ENCODE measurements around the gene RNF213. TPM values are rescaled to one million over a fixed set of nuclear protein-coding genes. Genes with fewer than 3 reads are reported as not detected.

RNF213 gene
- total RNA-seq, 1 donor from 2014 or later = 29.6 TPM

DNA sequence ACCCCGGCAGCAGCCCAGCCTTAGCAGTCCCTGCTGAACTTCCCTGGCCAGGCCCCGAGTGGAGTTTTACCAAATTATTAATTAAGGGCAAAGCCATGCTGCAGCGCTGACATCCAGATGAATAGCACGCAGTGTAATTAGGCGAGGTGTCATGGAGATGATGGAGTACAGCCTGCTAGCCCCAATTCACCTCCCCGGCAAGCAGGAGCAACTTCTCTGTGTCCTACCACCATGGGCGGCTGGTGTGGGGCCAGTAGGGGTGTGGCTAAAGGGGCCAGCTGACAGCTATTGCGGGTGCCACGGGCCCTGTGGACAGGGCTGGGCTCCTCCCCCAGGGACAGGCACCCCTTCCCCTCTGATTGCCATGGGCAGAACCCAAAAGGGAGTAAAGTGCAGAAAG lies 178.8 kb downstream of the RNF213 start:
- Mint-ChIP-seq H3K4me3 (no peak overlapping the region), H3K4me1 (no peaks in the 10 kb centered on the region)

DNA sequence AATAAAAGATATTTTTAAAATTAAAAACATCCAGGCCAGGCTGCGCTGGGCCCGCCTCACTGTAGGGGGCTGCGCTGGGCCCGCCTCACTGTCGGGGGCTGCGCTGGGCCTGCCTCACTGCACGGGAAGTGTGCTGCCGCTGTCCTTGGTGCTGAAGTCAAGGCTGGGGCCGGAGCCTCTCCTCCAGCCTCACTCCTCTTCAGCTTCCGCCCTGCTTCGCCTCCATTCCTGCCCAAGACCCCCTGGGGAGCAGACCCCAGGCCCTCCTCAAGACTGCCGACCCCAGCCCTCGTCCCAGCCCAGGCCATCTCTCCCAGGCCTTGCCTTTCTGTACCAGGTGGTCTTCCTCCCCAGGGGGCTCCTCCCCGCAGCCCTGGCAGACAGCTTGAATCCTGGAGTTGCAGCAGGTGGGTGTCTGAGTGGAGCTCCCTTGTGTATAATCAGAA lies 180.5 kb downstream of the RNF213 start:
- Mint-ChIP-seq H3K9me3 (no peaks in the 10 kb centered on the region), H3K27ac (ENCODE audit: unreplicated experiment) (no peak overlapping the region), H3K4me1 (no peaks in the 10 kb centered on the region), H3K36me3 (ENCODE audit: low read depth) (no peaks in the 10 kb centered on the region), H3K4me3 (no peak overlapping the region), H3K27me3 (ENCODE audit: low read depth) (peaks cover 30% of the 10 kb centered on the region)
- TF ChIP-seq, protein P1, sequence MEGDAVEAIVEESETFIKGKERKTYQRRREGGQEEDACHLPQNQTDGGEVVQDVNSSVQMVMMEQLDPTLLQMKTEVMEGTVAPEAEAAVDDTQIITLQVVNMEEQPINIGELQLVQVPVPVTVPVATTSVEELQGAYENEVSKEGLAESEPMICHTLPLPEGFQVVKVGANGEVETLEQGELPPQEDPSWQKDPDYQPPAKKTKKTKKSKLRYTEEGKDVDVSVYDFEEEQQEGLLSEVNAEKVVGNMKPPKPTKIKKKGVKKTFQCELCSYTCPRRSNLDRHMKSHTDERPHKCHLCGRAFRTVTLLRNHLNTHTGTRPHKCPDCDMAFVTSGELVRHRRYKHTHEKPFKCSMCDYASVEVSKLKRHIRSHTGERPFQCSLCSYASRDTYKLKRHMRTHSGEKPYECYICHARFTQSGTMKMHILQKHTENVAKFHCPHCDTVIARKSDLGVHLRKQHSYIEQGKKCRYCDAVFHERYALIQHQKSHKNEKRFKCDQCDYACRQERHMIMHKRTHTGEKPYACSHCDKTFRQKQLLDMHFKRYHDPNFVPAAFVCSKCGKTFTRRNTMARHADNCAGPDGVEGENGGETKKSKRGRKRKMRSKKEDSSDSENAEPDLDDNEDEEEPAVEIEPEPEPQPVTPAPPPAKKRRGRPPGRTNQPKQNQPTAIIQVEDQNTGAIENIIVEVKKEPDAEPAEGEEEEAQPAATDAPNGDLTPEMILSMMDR (conservative IDR thresholded peaks at IDR 0.05) = no peak
- peak; percentile 88 for DNase-seq (ENCODE audit: low read depth, low spot score)

More for the DNA sequence above, 178.8 kb downstream of the RNF213 start:
- DNase-seq (ENCODE audit: low read depth, low spot score) = no peak
- no peaks in the 10 kb centered on the region for H3K36me3 Mint-ChIP-seq (ENCODE audit: low read depth)
- TF ChIP-seq, protein P1 (conservative IDR thresholded peaks at IDR 0.05) = no peak
- peaks cover 32% of the 10 kb centered on the region for H3K27me3 Mint-ChIP-seq (ENCODE audit: low read depth)
- H3K27ac Mint-ChIP-seq (ENCODE audit: unreplicated experiment) = no peak overlapping the region
- no peaks in the 10 kb centered on the region for H3K9me3 Mint-ChIP-seq

DNA sequence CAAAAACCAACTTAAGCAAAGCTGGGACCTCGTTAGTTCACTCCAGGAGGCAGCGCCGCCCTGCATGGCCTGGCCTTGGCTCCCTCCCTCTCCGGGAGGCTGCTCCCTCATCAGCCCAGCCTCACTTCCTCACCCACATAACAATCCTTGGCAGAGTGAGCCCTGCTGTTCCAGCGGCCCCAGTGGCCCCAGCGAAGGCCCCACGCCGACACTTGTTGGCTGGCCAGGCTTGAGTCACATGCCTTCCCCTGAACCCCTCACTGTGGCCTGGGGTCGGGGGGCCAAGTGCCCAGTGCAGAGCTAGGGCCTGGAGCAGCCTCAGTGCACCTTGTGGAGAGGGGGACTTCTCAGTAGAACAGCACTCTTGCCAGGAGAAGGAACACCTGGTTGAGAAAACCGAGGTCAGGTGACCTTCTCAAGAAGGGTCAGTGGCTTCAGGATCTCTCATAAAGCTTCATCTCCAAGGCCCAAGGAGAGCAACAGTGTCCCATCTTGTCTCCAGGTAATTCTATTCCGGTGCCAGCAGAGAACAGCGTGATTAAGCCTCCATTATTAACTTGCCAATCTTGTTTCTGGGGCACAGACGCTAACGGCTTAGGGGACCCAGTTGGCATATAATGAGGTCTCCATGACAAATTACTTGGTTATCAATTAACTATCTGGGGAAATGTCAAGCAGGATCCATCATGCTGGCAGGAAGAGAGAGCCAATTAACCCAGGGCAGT lies 181.1 kb downstream of the RNF213 start:
- Mint-ChIP-seq H3K27ac (ENCODE audit: unreplicated experiment) (no peak overlapping the region), H3K27me3 (ENCODE audit: low read depth) (peaks cover 26% of the 10 kb centered on the region), H3K9me3 (no peaks in the 10 kb centered on the region), H3K4me1 (no peaks in the 10 kb centered on the region), H3K4me3 (no peak overlapping the region), H3K36me3 (ENCODE audit: low read depth) (no peaks in the 10 kb centered on the region)
- no peak for DNase-seq (ENCODE audit: low read depth, low spot score)
- TF ChIP-seq, protein P1 (conservative IDR thresholded peaks at IDR 0.05) = no peak

DNA sequence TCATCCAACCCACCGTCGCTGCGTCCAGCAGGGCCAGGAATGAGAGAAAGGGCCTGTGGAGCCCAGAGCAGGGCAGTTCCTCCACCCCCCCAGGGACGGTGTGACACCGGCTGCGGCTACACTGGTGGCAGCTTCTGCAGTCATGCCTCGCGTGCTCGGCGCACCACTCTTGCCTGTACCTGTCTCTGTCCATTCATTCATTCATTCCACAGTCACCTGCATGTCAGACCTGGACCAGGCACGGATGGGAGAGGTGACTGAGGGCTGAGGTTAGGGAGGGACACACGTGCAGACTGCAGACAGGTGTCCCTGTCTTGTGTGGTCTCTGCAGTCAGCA lies 181.6 kb downstream of the RNF213 start:
- no peaks in the 10 kb centered on the region for H3K4me1 Mint-ChIP-seq
- DNase-seq (ENCODE audit: low read depth, low spot score) = no peak
- TF ChIP-seq, protein P1 (conservative IDR thresholded peaks at IDR 0.05) = no peak
- peaks cover 26% of the 10 kb centered on the region for H3K27me3 Mint-ChIP-seq (ENCODE audit: low read depth)
- H3K36me3 Mint-ChIP-seq (ENCODE audit: low read depth) = no peaks in the 10 kb centered on the region
- H3K27ac Mint-ChIP-seq (ENCODE audit: unreplicated experiment) = no peak overlapping the region
- no peaks in the 10 kb centered on the region for H3K9me3 Mint-ChIP-seq
- H3K4me3 Mint-ChIP-seq = no peak overlapping the region

DNA sequence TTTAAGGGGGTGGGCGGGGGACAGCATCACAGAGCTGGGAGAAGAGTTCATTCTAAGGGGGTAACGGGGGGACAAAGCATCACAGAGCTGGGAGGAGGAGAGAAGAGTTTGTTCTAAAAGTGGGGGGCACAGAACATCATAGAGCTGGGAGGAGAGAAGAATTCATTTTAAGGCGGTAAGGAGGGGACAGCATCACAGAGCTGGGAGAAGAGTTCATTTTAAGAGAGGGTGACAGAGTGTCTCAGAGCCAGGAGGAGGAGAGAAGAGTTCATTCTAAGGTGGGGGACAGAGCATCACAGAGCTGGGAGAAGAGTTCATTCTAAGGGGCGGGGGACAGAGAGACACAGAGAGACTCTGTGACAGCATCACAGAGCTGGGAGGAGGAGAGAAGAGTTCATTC lies 182.1 kb downstream of the RNF213 start:
- DNase-seq (ENCODE audit: low read depth, low spot score) = no peak
- no peaks in the 10 kb centered on the region for H3K36me3 Mint-ChIP-seq (ENCODE audit: low read depth)
- H3K27ac Mint-ChIP-seq (ENCODE audit: unreplicated experiment) = no peak overlapping the region
- TF ChIP-seq, protein P1 (conservative IDR thresholded peaks at IDR 0.05) = no peak
- no peaks in the 10 kb centered on the region for H3K9me3 Mint-ChIP-seq
- H3K27me3 Mint-ChIP-seq (ENCODE audit: low read depth) = peaks cover 26% of the 10 kb centered on the region
- H3K4me1 Mint-ChIP-seq = no peaks in the 10 kb centered on the region
- no peak overlapping the region for H3K4me3 Mint-ChIP-seq

All from neural crest cell (in vitro differentiated cells).